Retinal pigment epithelial cell (primary cell): ENCODE results near the gene ZCCHC8.
"Not testable (repeated sequence)": the region's sequence is repeated elsewhere in the genome, so short reads cannot be mapped to it uniquely, and the experiment has no call there.

Source experiments
- DNase-seq: peaks from one replicate; pipeline ENCODE4 v3.0.0-alpha.2; 2010; ENCODE audit warnings: low read depth
- H3K4me3 ChIP-seq: 2 replicates; pipeline ENCODE4 v1.5.1; 2011; ENCODE audit warnings: mild to moderate bottlenecking, low read length, control low read depth, moderate library complexity
- CTCF ChIP-seq: conservative IDR thresholded peaks from 2 replicates; pipeline ENCODE4 v1.5.1; 2011; ENCODE audit warnings: low read depth, low read length, control low read depth, inconsistent platforms

Gene ZCCHC8

GRCh38 chr12:122454739-122455138, 46.0 kb downstream of the ZCCHC8 start:
- no peak for DNase-seq
- no peak for TF ChIP-seq CTCF
- H3K4me3 ChIP-seq: no peak overlapping the region

GRCh38 chr12:122454250-122454721, 46.4 kb downstream of the ZCCHC8 start:
- no peak for TF ChIP-seq CTCF
- no peak for DNase-seq
- no peak overlapping the region for H3K4me3 ChIP-seq

- no peak for TF ChIP-seq CTCF
- DNase-seq: no peak
- no peak overlapping the region for H3K4me3 ChIP-seq
Measured at GRCh38 chr12:122452701-122453285, 47.9 kb downstream of the ZCCHC8 start.

GRCh38 chr12:122449317-122449716, 51.4 kb downstream of the ZCCHC8 start:
- no peak for TF ChIP-seq CTCF
- DNase-seq: peak; percentile 51
- H3K4me3 ChIP-seq: no peak overlapping the region

GRCh38 chr12:122447825-122448224, 52.9 kb downstream of the ZCCHC8 start:
- not testable (repeated sequence) for H3K4me3 ChIP-seq, DNase-seq

- not testable (repeated sequence) for H3K4me3 ChIP-seq, DNase-seq
Measured at GRCh38 chr12:122446390-122446789, 54.3 kb downstream of the ZCCHC8 start.

GRCh38 chr12:122444071-122444470, 56.7 kb downstream of the ZCCHC8 start:
- not testable (repeated sequence) for H3K4me3 ChIP-seq, DNase-seq

GRCh38 chr12:122438822-122439221, 61.9 kb downstream of the ZCCHC8 start:
- not testable (repeated sequence) for DNase-seq, H3K4me3 ChIP-seq

GRCh38 chr12:122437656-122438121, 63.0 kb downstream of the ZCCHC8 start:
- no peak overlapping the region for H3K4me3 ChIP-seq
- no peak for DNase-seq
- no peak for TF ChIP-seq CTCF
